K562 (cell line): ENCODE measurements around the gene NFYC.

Experiments used
- DPF2 ChIP-seq: fragments of 450-650 bp; IDR thresholded peaks from 2 replicates; pipeline ENCODE4 v1.6.1; 2016
- ELF4 ChIP-seq: fragments of 450-650 bp; formaldehyde crosslinking; IDR thresholded peaks from 2 replicates; pipeline ENCODE4 v1.4.0; 2022; ENCODE audit warnings: missing genetic modification characterization
- TBP ChIP-seq: optimal IDR thresholded peaks from 2 replicates; pipeline ENCODE3; 2011; ENCODE audit warnings: low read depth, low read length, improper control_type of control experiment
- ZNF384 ChIP-seq: IDR thresholded peaks from 2 replicates; pipeline ENCODE4 v1.6.1; 2012; ENCODE audit warnings: low read depth, low read length, improper control_type of control experiment
- TF ChIP-seq, protein P1 (sequence below), 3 experiments: IDR thresholded peaks in 2 of 3; conservative IDR thresholded peaks in 1 of 3; 2 replicates each; pipeline ENCODE4 v1.5.1; 2011 to 2012; ENCODE audit warnings: low read length in 3 of 3, mild to moderate bottlenecking in 3 of 3, control low read depth in 2 of 3, improper control_type of control experiment in 1 of 3, inconsistent platforms in 1 of 3, low read depth in 1 of 3, mixed read lengths in 1 of 3, moderate library complexity in 1 of 3; ENCODE audit not compliant: insufficient read depth in 2 of 3

DNA sequence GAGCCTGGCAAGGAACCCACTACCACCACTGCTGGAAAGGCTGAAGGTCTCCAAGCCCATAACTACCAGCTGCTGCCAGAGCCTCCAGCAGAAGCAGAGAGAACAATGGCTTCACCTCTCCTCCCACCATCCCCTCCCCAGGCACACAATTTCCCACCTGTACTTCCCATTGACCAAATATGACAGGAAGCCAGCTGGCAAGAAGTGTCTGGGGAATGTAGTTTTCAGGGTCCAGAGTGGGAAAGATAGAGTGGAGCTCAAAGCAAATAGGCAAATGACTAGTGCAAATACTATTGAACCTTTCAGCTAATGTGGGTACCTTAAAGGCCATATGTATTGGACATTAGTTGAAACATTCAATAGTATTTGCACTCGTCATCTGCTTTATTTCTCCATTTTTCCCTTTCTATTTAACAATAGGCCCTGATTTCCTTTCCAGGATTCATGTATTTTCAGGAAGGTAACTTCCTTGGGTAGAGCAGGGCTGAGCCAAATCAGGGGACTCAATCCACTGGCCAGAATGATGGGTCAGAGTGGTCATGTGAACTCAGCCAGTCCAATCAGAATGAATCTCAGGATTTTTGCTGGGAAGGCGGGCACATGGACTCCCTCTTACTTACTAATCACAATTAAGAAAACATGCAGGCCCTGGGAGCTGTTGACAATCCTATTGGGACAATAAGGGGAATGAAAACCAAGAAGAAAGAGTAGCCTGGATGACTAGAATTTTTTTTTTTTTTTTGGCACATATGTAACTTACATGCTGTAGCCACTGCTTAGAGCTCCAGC lies 12.1 kb upstream of the NFYC start:
- TF ChIP-seq ZNF384 (no peak), ELF4 (no peak), TBP (no peak), DPF2 (no peak)
- TF ChIP-seq, protein P1, sequence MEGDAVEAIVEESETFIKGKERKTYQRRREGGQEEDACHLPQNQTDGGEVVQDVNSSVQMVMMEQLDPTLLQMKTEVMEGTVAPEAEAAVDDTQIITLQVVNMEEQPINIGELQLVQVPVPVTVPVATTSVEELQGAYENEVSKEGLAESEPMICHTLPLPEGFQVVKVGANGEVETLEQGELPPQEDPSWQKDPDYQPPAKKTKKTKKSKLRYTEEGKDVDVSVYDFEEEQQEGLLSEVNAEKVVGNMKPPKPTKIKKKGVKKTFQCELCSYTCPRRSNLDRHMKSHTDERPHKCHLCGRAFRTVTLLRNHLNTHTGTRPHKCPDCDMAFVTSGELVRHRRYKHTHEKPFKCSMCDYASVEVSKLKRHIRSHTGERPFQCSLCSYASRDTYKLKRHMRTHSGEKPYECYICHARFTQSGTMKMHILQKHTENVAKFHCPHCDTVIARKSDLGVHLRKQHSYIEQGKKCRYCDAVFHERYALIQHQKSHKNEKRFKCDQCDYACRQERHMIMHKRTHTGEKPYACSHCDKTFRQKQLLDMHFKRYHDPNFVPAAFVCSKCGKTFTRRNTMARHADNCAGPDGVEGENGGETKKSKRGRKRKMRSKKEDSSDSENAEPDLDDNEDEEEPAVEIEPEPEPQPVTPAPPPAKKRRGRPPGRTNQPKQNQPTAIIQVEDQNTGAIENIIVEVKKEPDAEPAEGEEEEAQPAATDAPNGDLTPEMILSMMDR (IDR thresholded peaks at IDR 0.05 in 2 of 3, conservative IDR thresholded peaks at IDR 0.05 in 1 of 3; ENCODE audit: insufficient read depth in 2 of 3, low read depth in 1 of 3, low read length in 3 of 3), result no peak
